Activated CD8-positive, alpha-beta memory T cell treated with anti-CD3 and anti-CD28 coated beads for 36 hours (primary cell): Measurements from ENCODE around the gene SH3BGR. TPM values are rescaled to one million over a fixed set of nuclear protein-coding genes. Genes with fewer than 3 reads are reported as not detected.

Source experiments
- CTCF ChIA-PET: fragments of 350-600 bp; sonication (Branson Sonifier 250); formaldehyde crosslinking; loops from one replicate; lab custom pipeline; 2021; ENCODE audit warnings: antibody characterized with exemption; lab: Charles Lee
- POLR2A ChIA-PET: fragments of 350-600 bp; sonication (Branson Sonifier 250); formaldehyde crosslinking; loops from one replicate; lab custom pipeline; 2021; ENCODE audit warnings: antibody characterized with exemption; lab: Charles Lee
- total RNA-seq, 2 experiments: library from RNA; stranded (reverse); gene quantifications; one replicate each; pipeline ENCODE4 v1.2.3, GENCODE V29; 2021

The SH3BGR gene
- total RNA-seq, 2 experiments from 2014 or later, result 3.6 to 4.7 TPM

GRCh38 chr21:39503123-39503762 lies 51.5 kb downstream of the SH3BGR start:
- ChIA-PET CTCF (no interaction called here), POLR2A (no interaction called here)

GRCh38 chr21:39504230-39504629 lies 52.5 kb downstream of the SH3BGR start:
- POLR2A ChIA-PET, result no interaction called here
- CTCF ChIA-PET, result no interaction called here

- ChIA-PET CTCF (no interaction called here), POLR2A (no interaction called here)
Observed at GRCh38 chr21:39510240-39510639, 58.5 kb downstream of the SH3BGR start.

- ChIA-PET CTCF (no interaction called here), POLR2A (no interaction called here)
Observed at GRCh38 chr21:39511102-39511501, 59.3 kb downstream of the SH3BGR start.

GRCh38 chr21:39513735-39514134 lies 62.0 kb downstream of the SH3BGR start:
- ChIA-PET POLR2A (no interaction called here), CTCF (no interaction called here)

- CTCF ChIA-PET, result no interaction called here
Observed at GRCh38 chr21:39515684-39516472, 64.1 kb downstream of the SH3BGR start.

GRCh38 chr21:39518055-39518846 lies 66.5 kb downstream of the SH3BGR start:
- ChIA-PET POLR2A (no interaction called here), CTCF (interaction anchor here (0.8 to 1.2 kb wide), 4 partner anchors 15 to 175 kb away, joined by 3 read pairs; no protein-coding TSS in a partner anchor)

More at GRCh38 chr21:39515684-39516472, 64.1 kb downstream of the SH3BGR start:
- POLR2A ChIA-PET, result interaction anchor here (0.6 kb wide), 1 partner anchor 124 kb away, joined by 6 read pairs; no protein-coding TSS in a partner anchor

GRCh38 chr21:39518847-39519210 lies 67.1 kb downstream of the SH3BGR start:
- POLR2A ChIA-PET, result no interaction called here

GRCh38 chr21:39519835-39520234 lies 68.1 kb downstream of the SH3BGR start:
- ChIA-PET POLR2A (no interaction called here), CTCF (no interaction called here)

More at GRCh38 chr21:39518847-39519210, 67.1 kb downstream of the SH3BGR start:
- CTCF ChIA-PET, result interaction anchor here (1.0 to 1.2 kb wide), 2 partner anchors 15 to 175 kb away, joined by 3 read pairs; no protein-coding TSS in a partner anchor

GRCh38 chr21:39523399-39523798 lies 71.6 kb downstream of the SH3BGR start:
- POLR2A ChIA-PET, result no interaction called here
- CTCF ChIA-PET, result no interaction called here

GRCh38 chr21:39523915-39524314 lies 72.1 kb downstream of the SH3BGR start:
- ChIA-PET POLR2A (no interaction called here), CTCF (no interaction called here)

- ChIA-PET CTCF (no interaction called here), POLR2A (no interaction called here)
Observed at GRCh38 chr21:39525129-39525528, 73.4 kb downstream of the SH3BGR start.

- CTCF ChIA-PET, result no interaction called here
- POLR2A ChIA-PET, result no interaction called here
Observed at GRCh38 chr21:39525601-39526000, 73.8 kb downstream of the SH3BGR start.

- POLR2A ChIA-PET, result no interaction called here
- CTCF ChIA-PET, result no interaction called here
Observed at GRCh38 chr21:39527067-39527595, 75.4 kb downstream of the SH3BGR start.

- ChIA-PET CTCF (no interaction called here), POLR2A (no interaction called here)
Observed at GRCh38 chr21:39527664-39528381, 76.1 kb downstream of the SH3BGR start.

- CTCF ChIA-PET, result no interaction called here
- POLR2A ChIA-PET, result no interaction called here
Observed at GRCh38 chr21:39529026-39529425, 77.3 kb downstream of the SH3BGR start.

- POLR2A ChIA-PET, result no interaction called here
- CTCF ChIA-PET, result no interaction called here
Observed at GRCh38 chr21:39531064-39531463, 79.3 kb downstream of the SH3BGR start.

- ChIA-PET POLR2A (no interaction called here), CTCF (no interaction called here)
Observed at GRCh38 chr21:39531840-39532239, 80.1 kb downstream of the SH3BGR start.
